GM19193 (cell line): Measurements from ENCODE around the gene ELFN1.

Experiments
- POLR2A ChIP-seq: IDR thresholded peaks from 4 replicates; pipeline ENCODE4 v1.6.1; 2011; ENCODE audit not compliant: insufficient read depth, insufficient read length; ENCODE audit errors: extremely low read depth

ELFN1 gene

DNA sequence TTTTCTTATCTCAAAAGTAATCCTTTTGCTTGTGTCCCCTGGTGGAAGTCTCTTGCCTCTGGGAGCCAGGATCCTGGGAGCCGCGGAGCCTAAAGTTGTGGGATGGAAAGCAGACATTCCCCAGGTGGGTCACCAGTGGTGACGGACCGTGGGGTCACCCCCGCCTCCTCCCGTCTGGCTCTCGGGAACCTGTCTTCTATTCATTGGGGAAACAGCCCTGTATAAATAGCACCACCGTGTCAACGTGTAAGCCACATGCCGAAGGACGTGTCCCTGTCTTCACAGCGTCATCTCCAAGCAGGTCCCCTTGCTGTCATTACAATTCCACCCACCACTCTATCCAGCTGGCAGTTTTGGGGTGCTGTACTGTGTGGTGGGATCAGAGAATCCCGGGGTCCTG, 87.5 kb downstream of the ELFN1 start:
- no peak for TF ChIP-seq POLR2A

DNA sequence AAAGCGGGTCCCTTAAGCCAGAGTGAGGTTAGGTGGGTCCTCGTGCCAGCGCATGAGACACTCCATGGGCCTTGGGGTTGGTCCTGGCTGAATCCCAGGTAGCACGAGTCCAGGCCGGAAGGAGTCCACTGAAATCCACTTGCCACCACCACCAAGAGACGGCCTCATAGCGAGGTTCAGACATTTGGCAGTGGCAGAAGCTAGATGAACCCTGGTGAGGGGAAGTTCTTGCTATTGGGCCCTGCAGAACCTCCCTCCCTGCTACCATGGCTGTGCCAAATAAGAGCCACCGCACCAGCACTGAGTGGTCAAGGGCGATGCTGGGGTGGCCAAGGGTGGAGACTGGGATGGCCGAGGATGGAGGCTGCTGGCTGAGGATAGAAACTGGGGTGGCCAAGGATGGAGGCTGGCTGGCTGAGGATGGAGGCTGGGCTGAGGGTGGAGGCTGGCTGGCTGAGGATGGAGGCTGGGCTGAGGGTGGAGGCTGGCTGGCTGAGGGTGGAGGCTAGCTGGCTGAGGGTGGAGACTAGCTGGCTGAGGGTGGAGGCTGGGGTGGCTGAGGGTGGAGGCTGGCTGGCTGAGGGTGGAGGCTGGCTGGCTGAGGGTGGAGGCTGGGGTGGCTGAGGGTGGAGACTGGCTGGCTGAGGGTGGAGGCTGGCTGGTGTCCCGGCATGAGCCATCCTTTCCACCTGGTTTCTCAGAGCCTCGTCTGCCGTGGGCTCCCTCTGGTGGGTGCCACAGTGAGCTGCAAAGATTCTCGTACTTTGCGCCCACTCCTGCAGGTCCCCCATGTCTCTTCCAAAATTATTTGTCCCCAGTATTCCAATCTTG, 88.2 kb downstream of the ELFN1 start:
- TF ChIP-seq POLR2A = no peak

DNA sequence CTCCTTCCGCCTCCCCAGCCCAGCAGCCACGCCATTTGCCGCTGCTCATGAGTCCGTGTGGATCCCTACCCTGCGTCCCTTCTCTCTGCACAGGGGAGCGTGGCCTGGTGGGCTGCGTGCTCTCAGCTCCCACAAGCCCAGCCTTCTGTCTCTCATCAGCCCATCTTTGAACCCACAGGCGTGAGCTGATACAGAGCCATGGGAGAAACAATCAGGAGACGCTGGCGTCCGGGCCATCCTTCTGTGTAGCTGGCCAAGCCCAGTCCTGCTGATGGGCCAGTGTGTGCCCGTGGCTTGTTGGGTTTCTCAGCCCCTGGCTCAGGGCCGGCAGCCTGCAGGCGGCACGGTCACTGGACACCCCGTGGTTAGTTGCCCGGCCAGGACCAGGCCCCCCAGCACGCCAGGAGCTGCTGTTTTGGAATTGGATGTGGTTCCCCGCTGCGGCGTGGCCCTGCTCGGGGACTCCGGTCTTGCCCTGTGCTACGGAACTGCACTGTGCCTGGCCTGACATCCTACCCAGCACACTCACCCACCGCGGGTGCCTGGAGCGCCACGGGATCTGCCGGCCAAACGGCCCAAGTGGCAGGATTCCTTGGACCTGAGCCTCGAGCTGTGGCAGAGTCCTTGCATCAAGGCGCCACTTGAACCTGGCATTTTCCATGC, 88.9 kb downstream of the ELFN1 start:
- TF ChIP-seq POLR2A = no peak

DNA sequence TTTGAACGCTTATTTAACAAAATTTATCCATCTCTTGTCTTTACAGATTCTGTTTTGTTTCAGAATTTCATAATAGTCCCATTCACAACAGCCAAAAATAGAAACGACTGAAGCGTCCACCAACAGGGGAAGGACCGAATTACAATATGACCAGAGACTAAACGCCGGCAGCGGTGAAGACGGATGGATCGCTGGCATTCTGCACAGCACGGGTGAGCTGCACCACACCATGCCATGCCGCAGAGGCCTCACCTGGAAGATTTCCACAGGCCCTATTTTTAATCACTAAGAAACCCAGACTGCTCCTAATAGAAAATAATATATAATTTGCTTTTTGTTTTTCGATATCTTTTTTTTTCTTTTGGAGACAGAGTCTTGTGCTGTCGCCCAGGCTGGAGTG, 91.0 kb downstream of the ELFN1 start:
- TF ChIP-seq POLR2A = no peak

DNA sequence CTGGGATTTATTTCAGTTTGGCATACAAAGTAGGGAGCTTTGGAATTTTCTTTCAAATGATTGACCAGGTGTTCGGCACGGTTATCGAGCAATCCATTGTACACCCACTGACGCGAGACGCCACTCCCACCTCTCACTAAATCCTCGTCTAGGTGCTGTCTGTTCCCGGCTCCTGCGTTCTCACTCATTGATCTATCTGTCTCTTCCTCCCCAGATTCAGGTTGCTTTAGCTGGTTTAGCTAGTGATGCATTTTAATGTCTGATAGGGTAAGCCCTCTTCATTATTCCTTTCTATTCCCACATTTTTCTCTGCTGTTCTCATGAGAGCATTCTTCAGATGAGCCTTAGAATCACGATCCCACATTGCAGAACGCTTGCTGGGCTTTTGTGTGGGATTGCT, 91.7 kb downstream of the ELFN1 start:
- TF ChIP-seq POLR2A = no peak

DNA sequence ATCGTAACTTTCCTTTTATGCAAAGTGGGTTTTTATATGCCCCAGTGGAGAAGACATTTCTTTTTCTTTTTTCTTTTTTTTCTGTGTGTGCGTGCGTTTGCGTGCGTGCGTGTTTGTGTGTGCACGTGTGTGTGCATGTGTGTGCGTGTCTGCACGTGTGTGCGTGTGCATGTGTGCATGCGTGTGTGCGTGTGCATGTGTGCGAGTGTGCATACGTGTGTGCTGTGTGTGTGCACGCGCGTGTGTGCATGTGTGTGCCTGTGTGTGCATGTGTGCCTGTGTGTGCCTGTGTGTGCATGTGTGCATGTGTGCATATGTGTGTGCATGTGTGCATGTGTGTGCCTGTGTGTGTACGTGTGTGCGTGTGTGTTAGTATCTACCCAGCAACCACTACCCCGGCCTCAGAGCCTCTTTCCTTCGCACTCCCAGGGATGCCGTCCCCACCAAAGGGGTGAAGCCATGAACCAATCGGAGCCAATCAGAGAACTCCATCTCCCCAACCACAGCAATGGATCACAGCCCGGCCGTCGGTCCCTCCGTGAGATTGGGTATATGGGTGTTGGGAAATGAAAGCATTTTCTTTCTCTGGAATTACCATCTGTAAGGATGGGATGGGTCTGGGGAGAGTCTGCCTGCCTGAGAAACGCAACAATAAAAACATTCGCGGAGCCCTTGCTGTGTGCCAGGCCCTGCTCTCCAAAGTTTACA, 92.3 kb downstream of the ELFN1 start:
- no peak for TF ChIP-seq POLR2A

DNA sequence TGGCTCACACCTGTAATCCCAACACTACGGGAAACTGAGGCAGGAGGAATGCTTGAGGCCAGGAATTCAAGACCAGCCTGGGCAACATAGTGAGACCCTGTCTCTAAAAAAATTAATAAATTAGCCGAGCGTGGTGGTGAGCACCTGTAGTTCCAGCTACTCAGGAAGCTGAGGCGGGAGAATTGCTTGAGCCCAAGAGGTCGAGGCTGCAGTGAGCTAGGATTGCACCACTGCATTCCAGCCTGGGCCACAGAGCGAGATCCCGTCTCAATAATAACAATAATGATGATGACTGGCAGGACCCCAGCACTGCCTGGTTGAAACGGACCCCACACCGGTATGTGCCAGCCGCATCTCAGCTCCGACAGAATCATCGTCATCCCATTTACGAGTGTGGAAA, 93.0 kb downstream of the ELFN1 start:
- no peak for TF ChIP-seq POLR2A

DNA sequence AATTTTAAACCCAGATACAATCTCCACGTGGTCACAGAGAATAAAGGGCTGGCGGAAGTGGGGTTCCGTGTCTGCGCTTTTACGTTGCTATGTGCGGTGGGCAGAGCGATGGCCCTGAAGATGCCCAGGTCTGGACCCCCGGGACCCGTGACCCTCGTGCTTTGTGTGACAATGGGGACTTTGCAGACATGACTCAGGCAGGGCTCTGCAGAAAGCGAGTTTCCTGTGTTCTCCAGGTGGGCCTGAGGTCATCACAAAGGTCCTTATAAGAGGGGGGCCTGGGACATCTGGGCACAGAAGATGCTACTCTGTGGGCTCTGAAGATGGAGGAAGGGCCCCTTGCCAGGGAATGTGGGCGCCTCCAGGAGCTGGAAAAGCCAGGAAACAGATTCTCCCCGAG, 95.3 kb downstream of the ELFN1 start:
- no peak for TF ChIP-seq POLR2A

DNA sequence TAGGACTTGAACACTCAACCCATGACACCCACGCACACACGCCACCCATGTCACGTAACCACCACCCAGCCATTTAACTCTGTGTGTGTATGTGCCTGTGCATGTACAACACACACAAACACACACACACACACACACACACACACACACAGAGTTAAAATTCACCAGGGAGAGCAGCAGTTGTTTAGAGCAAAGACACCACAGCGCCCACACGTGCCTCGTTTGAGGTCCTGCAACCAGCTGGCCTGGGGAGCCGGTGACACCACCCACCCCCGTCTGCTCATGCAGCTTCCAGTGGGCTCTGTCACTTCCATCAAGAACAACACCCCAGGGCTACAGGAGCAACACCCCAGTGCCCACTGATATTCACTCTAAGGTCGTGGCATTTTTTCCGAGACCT, 97.4 kb downstream of the ELFN1 start:
- TF ChIP-seq POLR2A = no peak

DNA sequence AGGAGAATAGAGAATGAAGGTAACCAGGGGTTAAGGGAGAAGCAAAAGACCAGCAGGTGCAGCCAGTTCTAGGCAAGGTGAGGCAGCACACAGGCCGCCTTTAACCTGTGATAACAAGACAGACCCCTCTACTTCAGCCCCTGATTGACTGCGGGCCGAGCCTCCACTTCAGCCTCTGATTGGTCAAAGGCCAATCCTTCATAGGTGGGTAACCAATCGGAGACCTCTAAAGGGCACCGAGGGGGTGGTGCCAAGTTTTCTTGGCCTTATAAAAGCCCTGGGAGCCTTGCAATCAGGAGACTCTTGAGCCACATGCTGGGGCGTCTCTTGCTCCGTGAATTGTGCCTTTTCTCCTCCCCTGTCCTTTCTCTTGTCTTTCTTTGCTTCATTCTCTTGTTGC, 98.8 kb downstream of the ELFN1 start:
- no peak for TF ChIP-seq POLR2A

DNA sequence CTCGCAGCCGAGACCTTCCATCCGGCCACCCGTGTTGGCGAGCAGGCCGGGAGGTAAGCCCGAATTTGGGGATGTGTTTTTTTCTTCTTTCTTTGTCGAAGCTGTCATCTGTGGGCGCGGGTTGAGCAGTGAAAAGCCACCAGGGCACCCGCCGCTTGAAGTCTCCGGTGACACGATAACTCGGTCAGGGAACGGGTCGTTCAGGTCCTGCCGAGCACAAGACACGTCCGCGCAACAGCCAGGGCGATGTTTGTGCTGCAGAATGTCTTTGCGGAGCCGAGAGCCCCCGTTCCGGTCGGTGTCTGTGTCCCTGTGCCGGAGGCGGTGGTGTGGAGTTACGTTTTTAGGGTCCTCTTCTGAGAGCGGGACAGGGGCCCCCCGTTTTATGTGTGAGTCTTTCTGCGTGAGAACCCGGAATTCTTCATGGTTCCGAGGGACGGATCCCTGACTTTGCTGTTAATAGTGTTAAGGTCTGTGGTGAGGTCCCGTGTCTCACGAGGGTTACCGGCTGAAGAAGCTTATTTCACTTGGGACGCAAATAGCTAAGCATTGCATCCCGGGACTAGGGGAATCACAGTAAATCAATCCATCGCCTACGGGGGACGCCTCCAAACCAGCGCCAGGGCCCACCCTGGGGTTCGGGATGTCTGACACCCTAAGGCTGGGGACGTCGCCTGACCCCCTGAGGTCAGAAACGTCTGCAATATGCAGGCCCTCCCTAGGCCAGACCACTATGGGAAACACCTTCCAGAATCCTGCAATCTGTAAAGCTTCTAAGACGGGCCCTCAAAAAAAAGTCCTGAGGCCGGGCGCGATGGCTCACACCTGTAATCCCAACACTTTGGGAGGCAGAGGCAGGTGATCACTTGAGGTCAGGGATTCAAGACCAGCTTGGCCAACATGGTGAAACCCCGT, 99.5 kb downstream of the ELFN1 start:
- TF ChIP-seq POLR2A = no peak

DNA sequence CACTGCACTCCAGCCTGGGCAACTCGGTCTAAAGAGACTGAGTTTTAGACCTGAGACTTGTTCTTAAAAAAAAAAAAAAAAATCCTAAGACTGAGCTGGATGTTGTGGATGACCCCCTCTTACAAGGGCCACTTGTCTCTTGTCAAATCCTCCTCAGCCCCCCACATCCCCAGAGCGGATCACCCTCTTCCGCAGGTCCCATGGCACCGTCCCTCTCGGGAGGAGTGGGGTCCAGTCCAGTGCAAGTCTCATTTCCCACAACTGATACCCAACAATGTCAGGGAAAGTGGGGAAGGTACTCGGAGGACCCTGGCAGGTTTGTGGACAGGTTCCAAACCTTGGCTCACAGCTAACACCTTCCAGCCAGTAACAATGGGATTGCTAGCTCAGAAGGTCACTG, 100.3 kb downstream of the ELFN1 start:
- TF ChIP-seq POLR2A = no peak

DNA sequence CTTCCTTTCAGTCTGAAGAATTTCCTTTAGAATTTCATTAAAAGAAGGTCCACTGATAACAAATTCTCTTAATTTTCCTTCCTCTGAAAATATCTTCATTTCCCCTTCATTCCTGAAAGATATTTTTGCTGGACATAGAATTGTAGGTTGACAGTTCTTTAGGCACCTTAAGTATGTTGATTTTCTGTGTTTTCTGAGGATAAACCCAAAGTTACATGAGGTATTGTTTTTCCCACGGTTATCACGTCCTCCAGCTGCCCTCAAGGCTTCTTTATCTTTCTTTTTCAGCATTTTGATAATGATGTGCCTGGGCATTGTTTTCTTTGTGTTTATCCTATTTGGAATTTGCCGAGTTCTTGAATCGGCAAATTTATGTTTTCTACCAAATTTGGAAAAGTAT, 105.3 kb downstream of the ELFN1 start:
- TF ChIP-seq POLR2A = no peak

DNA sequence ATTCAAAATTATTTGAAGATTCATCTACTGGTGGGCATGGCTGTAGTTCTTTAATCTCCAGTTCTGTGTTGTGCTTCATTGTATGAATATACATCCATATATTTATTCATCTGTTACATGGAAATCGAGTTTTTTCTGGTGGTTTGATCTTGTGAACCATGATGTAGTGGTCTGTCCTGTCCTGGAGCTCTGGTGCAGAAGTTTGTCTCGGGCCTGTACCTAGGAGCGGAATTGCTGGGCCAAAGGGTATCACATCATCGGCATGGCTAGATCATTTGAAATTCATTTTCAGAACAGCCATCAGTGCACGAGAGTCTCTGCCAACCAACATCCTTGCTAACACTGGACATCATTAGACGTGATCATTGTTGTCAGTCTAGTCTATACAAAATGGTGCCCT, 107.0 kb downstream of the ELFN1 start:
- no peak for TF ChIP-seq POLR2A

DNA sequence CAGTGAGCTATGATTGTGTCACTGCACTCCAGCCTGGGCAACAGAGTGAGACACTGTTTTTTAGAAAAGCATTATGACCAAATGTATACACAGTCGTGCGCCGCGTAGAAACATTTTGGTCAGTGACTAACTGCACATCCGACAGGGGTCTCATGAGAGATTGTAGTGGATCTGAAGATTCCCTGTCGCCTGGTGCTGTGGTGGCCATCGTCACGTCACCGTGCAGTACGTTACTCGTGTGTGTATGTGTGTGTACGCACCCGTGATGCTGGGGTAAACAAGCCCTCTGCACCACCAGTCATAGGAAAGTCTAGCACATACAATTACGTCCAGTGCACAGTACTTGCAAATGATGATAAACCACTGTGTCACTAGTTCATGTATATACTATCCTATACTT, 109.4 kb downstream of the ELFN1 start:
- no peak for TF ChIP-seq POLR2A
